GM23248 (cell line): ENCODE measurements around the gene ZFYVE9.

Source experiments
- EZH2 ChIP-seq: fragments of 200-600 bp; sonication (generic); IDR thresholded peaks from 2 replicates; pipeline ENCODE4 v1.6.1; 2018; ENCODE audit warnings: antibody characterized with exemption, mild to moderate bottlenecking; ENCODE audit not compliant: insufficient read depth, poor library complexity, severe bottlenecking
- EZH2phosphoT487 ChIP-seq: fragments of 200-600 bp; sonication (generic); IDR thresholded peaks from 2 replicates; pipeline ENCODE4 v1.6.1; 2018; ENCODE audit warnings: antibody characterized with exemption, moderate library complexity, mild to moderate bottlenecking, low read depth; ENCODE audit not compliant: insufficient read depth

- TF ChIP-seq EZH2phosphoT487 (no peak), EZH2 (no peak)
These were observed 215.5 kb downstream of the ZFYVE9 start for GRCh38 chr1:52357397-52357796.
